A549 (cell line): ENCODE data around the gene CTNNBL1. TPM values are rescaled to one million over a fixed set of nuclear protein-coding genes. Genes with fewer than 3 reads are reported as not detected.

Experiments
- ATAC-seq, 2 experiments: fragments of 200-7000 bp in 1 of 2; fragments of >200 bp in 1 of 2; cut with Nextera tagmentation in 1 of 2; cut with Tn5 transposase in 1 of 2; 3 replicates each; pipeline versions ENCODE4 v1.8.0 to v1.9.1; 2018 to 2020; ENCODE audit warnings: mild to moderate bottlenecking in 1 of 2, moderate library complexity in 1 of 2
- CTCF ChIA-PET: fragments of 300-600 bp; sonication (Branson Sonifier 250); formaldehyde crosslinking; extraction: SDS; loops from one replicate; lab custom pipeline; 2021; ENCODE audit warnings: antibody characterized with exemption, inconsistent platforms; lab: Yijun Ruan, JAX
- POLR2A ChIA-PET: fragments of 350-600 bp; formaldehyde crosslinking; extraction: SDS; loops from one replicate; lab custom pipeline; 2021; ENCODE audit warnings: antibody characterized with exemption, inconsistent platforms; lab: Yijun Ruan, JAX
- DNase-seq, 2 experiments: peaks; one replicate each; pipeline versions ENCODE4 v3.0.0 to v3.0.0-alpha.2; 2011 to 2016; ENCODE audit warnings: low read depth in 1 of 2, low spot score in 1 of 2
- FAIRE-seq: peaks from 2 replicates; lab custom pipeline; 2011; peaks lifted over from hg19 to GRCh38; lab: Jason Lieb, UNC
- H3K27ac ChIP-seq, 2 experiments: fragments of >200 bp; sonication (Bioruptor Twin); formaldehyde crosslinking; 3 replicates each; pipeline ENCODE4 v1.5.1; 2016 to 2017
- H3K4me1 ChIP-seq: fragments of >200 bp; sonication (Bioruptor Twin); formaldehyde crosslinking; 3 replicates; pipeline ENCODE4 v1.6.1; 2016
- H3K4me2 ChIP-seq: fragments of >200 bp; sonication (Bioruptor Twin); formaldehyde crosslinking; 3 replicates; pipeline ENCODE4 v1.6.1; 2016
- H3K4me3 ChIP-seq: fragments of >200 bp; sonication (Bioruptor Twin); formaldehyde crosslinking; 3 replicates; pipeline ENCODE4 v1.5.1; 2016
- H3K9me3 ChIP-seq: fragments of >200 bp; sonication (Bioruptor Twin); formaldehyde crosslinking; 3 replicates; pipeline ENCODE4 v1.6.1; 2016
- BCL3 ChIP-seq: fragments of >200 bp; sonication (Bioruptor Twin); formaldehyde crosslinking; IDR thresholded peaks from 3 replicates; pipeline ENCODE4 v1.6.1; 2016
- BHLHE40 ChIP-seq: IDR thresholded peaks from 2 replicates; pipeline ENCODE4 v1.6.1; 2012; ENCODE audit warnings: low read depth, low read length, inconsistent platforms
- CHD4 ChIP-seq: fragments of 200-600 bp; sonication (generic); IDR thresholded peaks from 2 replicates; pipeline ENCODE4 v1.6.1; 2016; ENCODE audit warnings: antibody characterized with exemption, mild to moderate bottlenecking, borderline replicate concordance
- EHF ChIP-seq: fragments of 250-450 bp; sonication (Bioruptor Pico); IDR thresholded peaks from 2 replicates; pipeline ENCODE4 v1.5.0; 2020; ENCODE audit warnings: mild to moderate bottlenecking
- FOXS1 ChIP-seq: fragments of 250-450 bp; sonication (Bioruptor Pico); IDR thresholded peaks from 2 replicates; pipeline ENCODE4 v1.5.0; 2020; ENCODE audit warnings: mild to moderate bottlenecking, moderate library complexity
- HES2 ChIP-seq: fragments of >200 bp; sonication (Bioruptor Twin); formaldehyde crosslinking; IDR thresholded peaks from 2 replicates; pipeline ENCODE4 v1.6.1; 2016
- HEYL ChIP-seq: fragments of 250-450 bp; sonication (Bioruptor Pico); IDR thresholded peaks from 2 replicates; pipeline ENCODE4 v1.8.0; 2021; ENCODE audit warnings: mild to moderate bottlenecking, moderate library complexity
- HOXA7 ChIP-seq: fragments of 250-450 bp; sonication (Bioruptor Pico); IDR thresholded peaks from 2 replicates; pipeline ENCODE4 v1.5.0; 2020; ENCODE audit warnings: mild to moderate bottlenecking, moderate library complexity
- HOXB13 ChIP-seq: fragments of 250-450 bp; sonication (Bioruptor Pico); IDR thresholded peaks from 2 replicates; pipeline ENCODE4 v1.5.0; 2020; ENCODE audit warnings: low read depth, mild to moderate bottlenecking, moderate library complexity
- JUN ChIP-seq, 2 experiments: fragments of >200 bp; sonication (Bioruptor Twin); formaldehyde crosslinking; IDR thresholded peaks; 2 replicates in 1 of 2; 3 replicates in 1 of 2; pipeline ENCODE4 v1.6.1; 2016 to 2017
- MAZ ChIP-seq: fragments of 150-350 bp; IDR thresholded peaks from 2 replicates; pipeline ENCODE4 v1.6.1; 2014; ENCODE audit warnings: antibody characterized with exemption, low read depth, low read length, borderline replicate concordance
- NPAS2 ChIP-seq: fragments of 250-450 bp; sonication (Bioruptor Pico); IDR thresholded peaks from 2 replicates; pipeline ENCODE4 v1.8.0; 2022; ENCODE audit warnings: mild to moderate bottlenecking, moderate library complexity, borderline replicate concordance
- RAD21 ChIP-seq, 2 experiments: fragments of >200 bp in 1 of 2; sonication (Bioruptor Twin) in 1 of 2; formaldehyde crosslinking in 1 of 2; IDR thresholded peaks in 1 of 2; conservative IDR thresholded peaks in 1 of 2; 2 replicates in 1 of 2; 3 replicates in 1 of 2; pipeline ENCODE4 v1.6.1; 2012 to 2018; ENCODE audit warnings: inconsistent platforms in 1 of 2
- RNF2 ChIP-seq: fragments of 200-600 bp; sonication (generic); IDR thresholded peaks from 2 replicates; pipeline ENCODE4 v1.6.1; 2016; ENCODE audit warnings: low read depth, mild to moderate bottlenecking, antibody characterized with exemption, moderate library complexity, borderline replicate concordance
- SMC3 ChIP-seq: fragments of >200 bp; sonication (Bioruptor Twin); formaldehyde crosslinking; IDR thresholded peaks from 3 replicates; pipeline ENCODE4 v1.6.1; 2018; ENCODE audit warnings: inconsistent platforms
- TP53 ChIP-seq: fragments of 250-450 bp; sonication (Bioruptor Pico); IDR thresholded peaks from 2 replicates; pipeline ENCODE4 v1.5.0; 2021; ENCODE audit warnings: mild to moderate bottlenecking, moderate library complexity
- USF2 ChIP-seq: fragments of 450-650 bp; IDR thresholded peaks from 2 replicates; pipeline ENCODE4 v1.6.1; 2014; ENCODE audit warnings: antibody characterized with exemption
- ZFP36 ChIP-seq: fragments of 450-650 bp; IDR thresholded peaks from 2 replicates; pipeline ENCODE4 v1.6.1; 2014; ENCODE audit warnings: borderline replicate concordance; ENCODE audit not compliant: partially characterized antibody
- ZSCAN20 ChIP-seq: fragments of 250-450 bp; sonication (Bioruptor Pico); IDR thresholded peaks from 2 replicates; pipeline ENCODE4 v1.8.0; 2022; ENCODE audit warnings: mild to moderate bottlenecking, moderate library complexity
- WGBS: methylation state at CpG from one replicate; pipeline ENCODE4 v1.1.6; 2017; ENCODE audit errors: missing lambda C conversion rate; 5-methylcytosine and 5-hydroxymethylcytosine counted together
- polyA plus RNA-seq, 4 experiments: library from polyadenylated mRNA; depleted of rRNA in 3 of 4; stranded (reverse); fragments of >200 nt; fragmentation: RNase III in 1 of 4; extraction: RNeasy Plus Mini Kit Qiagen cat#74134 plus additional on column Dnase treatment in 1 of 4; gene quantifications; 2 replicates in 3 of 4; 3 replicates in 1 of 4; pipeline ENCODE4 v1.2.3, GENCODE V29; 2011 to 2017
- TF ChIP-seq, protein P1 (sequence below): fragments of 150-350 bp; IDR thresholded peaks from 2 replicates; pipeline ENCODE4 v1.6.1; 2014; ENCODE audit warnings: low read depth, mild to moderate bottlenecking, low read length
- TF ChIP-seq, protein P2 (sequence below): IDR thresholded peaks from 2 replicates; pipeline ENCODE4 v1.6.1; 2012

Gene CTNNBL1
- polyA plus RNA-seq, 2 of the 4 experiments (the other 2 are of a cell fraction), result 41.0 to 59.9 TPM

GRCh38 chr20:37856932-37857660, 163.3 kb downstream of the CTNNBL1 start (continued):
- TF ChIP-seq BCL3 (no peak), NPAS2 (CRISPR knock-in tag) (no peak), TP53 (CRISPR knock-in tag) (no peak), ZSCAN20 (CRISPR knock-in tag) (no peak)

GRCh38 chr20:37859406-37860171, 165.8 kb downstream of the CTNNBL1 start:
- no peaks in the 10 kb centered on the region for H3K4me1 ChIP-seq
- 89% methylated on average over 15 of the region's 15 CpGs for WGBS
- TF ChIP-seq, protein P1, sequence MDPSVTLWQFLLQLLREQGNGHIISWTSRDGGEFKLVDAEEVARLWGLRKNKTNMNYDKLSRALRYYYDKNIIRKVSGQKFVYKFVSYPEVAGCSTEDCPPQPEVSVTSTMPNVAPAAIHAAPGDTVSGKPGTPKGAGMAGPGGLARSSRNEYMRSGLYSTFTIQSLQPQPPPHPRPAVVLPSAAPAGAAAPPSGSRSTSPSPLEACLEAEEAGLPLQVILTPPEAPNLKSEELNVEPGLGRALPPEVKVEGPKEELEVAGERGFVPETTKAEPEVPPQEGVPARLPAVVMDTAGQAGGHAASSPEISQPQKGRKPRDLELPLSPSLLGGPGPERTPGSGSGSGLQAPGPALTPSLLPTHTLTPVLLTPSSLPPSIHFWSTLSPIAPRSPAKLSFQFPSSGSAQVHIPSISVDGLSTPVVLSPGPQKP, result no peak
- TF ChIP-seq BCL3 (no peak), ZSCAN20 (CRISPR knock-in tag) (no peak)
- TF ChIP-seq, protein P2, sequence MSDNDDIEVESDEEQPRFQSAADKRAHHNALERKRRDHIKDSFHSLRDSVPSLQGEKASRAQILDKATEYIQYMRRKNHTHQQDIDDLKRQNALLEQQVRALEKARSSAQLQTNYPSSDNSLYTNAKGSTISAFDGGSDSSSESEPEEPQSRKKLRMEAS, result no peak
- TF ChIP-seq, all 56 proteins: peak for 0
- POLR2A ChIA-PET, result no interaction called here
- FAIRE-seq (no peak), ATAC-seq (no peak), DNase-seq (no peak)
- no peaks in the 10 kb centered on the region for H3K9me3 ChIP-seq
- no peak overlapping the region for H3K27ac ChIP-seq
- CTCF ChIA-PET, result interaction anchor here (1.7 kb wide), 1 partner anchor 295 kb away, joined by 6 read pairs; no protein-coding TSS in a partner anchor
- no peak overlapping the region for H3K4me3 ChIP-seq
- no peak overlapping the region for H3K4me2 ChIP-seq

DNA sequence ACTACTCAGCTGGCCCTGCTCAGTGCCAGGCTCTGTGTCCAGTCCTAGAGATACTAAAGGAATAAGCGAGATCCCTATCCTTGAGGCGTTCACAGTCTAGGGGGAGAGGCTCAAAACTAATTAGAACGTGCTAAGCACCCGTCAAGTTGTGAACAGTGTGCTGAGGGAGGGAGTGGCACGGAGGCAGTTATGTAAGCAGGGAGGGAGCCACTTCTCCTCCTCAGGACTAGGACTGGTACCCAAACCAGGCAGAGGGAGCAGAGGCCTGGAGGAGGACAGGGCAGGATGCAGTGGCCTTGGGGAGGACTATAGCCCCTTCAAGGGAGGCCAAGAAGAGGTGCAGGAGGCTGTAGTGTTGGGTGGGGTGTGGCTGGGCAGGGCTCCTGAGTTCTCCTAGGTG, 169.5 kb downstream of the CTNNBL1 start:
- ChIA-PET POLR2A (no interaction called here), CTCF (no interaction called here)
- Histone ChIP-seq H3K4me1 (no peaks in the 10 kb centered on the region), H3K9me3 (no peaks in the 10 kb centered on the region), H3K4me3 (no peak overlapping the region), H3K27ac (no peak overlapping the region), H3K4me2 (no peak overlapping the region)
- WGBS, result 94% methylated on average over 5 of the region's 5 CpGs
- TF ChIP-seq USF2, result no peak
- no peak for TF ChIP-seq JUN (IDR thresholded peaks at IDR 0.05)
- no peak for TF ChIP-seq CHD4
- TF ChIP-seq RAD21 (conservative IDR thresholded peaks at IDR 0.05 in 1 of 2, IDR thresholded peaks at IDR 0.05 in 1 of 2), result no peak
- TF ChIP-seq BHLHE40, result no peak
- TF ChIP-seq MAZ, result no peak
- TF ChIP-seq HES2, result no peak
- TF ChIP-seq HOXA7 (CRISPR knock-in tag), result no peak
- TF ChIP-seq ZSCAN20 (CRISPR knock-in tag), result no peak
- no peak for TF ChIP-seq TP53 (CRISPR knock-in tag)
- no peak for TF ChIP-seq EHF (CRISPR knock-in tag)
- TF ChIP-seq NPAS2 (CRISPR knock-in tag), result no peak
- no peak for TF ChIP-seq BCL3
- TF ChIP-seq FOXS1 (CRISPR knock-in tag), result no peak
- no peak for TF ChIP-seq SMC3
- no peak for TF ChIP-seq HEYL (CRISPR knock-in tag)
- TF ChIP-seq ZFP36, result no peak
- no peak for TF ChIP-seq RNF2
- TF ChIP-seq HOXB13 (CRISPR knock-in tag), result no peak
- ATAC-seq (no peak), DNase-seq (no peak), FAIRE-seq (no peak)
